Fibroblast of gingiva (primary cell): ENCODE data around the gene RASGRF1.
"Not testable (repeated sequence)": the region's sequence is repeated elsewhere in the genome, so short reads cannot be mapped to it uniquely, and the experiment has no call there.

Experiments
- DNase-seq: peaks from one replicate; pipeline ENCODE4 v3.0.0-alpha.2; 2011; ENCODE audit warnings: low read depth

Gene RASGRF1

DNA sequence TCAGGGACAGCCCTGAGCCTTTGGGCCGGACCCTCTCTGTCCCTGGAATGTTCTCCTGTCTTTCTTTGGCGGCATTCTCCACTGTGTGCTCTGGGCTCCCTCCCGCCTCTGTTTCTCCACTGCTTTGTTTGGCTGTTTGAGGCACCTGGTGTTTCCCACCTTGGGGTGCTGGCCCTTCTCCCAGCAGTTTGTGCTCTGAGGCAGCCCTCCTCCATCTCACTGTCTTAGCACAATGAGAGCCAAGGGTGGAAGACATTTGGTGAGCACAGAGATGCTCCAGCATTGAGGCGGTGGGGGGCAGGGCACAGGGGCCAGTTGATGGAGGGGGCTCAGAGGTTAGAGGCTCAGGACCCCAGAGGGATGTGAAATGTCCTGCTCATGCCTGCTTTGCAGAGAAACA lies 54.3 kb downstream of the RASGRF1 start:
- no peak for DNase-seq

GRCh38 chr15:79035814-79036213 lies 54.8 kb downstream of the RASGRF1 start:
- no peak for DNase-seq

GRCh38 chr15:79035111-79035601 lies 55.4 kb downstream of the RASGRF1 start:
- no peak for DNase-seq

DNA sequence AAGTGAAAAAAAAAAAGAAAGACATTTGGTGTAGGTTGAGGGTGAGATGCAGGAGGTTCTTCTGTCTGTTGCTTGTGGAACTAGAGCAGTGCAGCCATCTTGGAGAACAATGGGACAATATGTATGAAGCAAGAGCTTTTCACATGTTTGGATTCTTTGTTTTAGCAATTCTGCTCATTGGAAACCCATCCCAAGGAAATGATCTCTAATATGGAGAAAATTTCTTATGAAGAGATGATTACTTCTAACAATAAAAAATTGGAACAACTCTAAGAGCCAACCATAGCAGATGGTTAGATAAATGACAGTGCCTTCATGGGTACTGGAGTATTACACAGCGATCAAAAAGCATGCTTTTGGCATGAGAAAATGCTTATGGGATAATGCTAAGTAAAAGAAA lies 56.3 kb downstream of the RASGRF1 start:
- no peak for DNase-seq

GRCh38 chr15:79032656-79033055 lies 57.9 kb downstream of the RASGRF1 start:
- DNase-seq = no peak

DNA sequence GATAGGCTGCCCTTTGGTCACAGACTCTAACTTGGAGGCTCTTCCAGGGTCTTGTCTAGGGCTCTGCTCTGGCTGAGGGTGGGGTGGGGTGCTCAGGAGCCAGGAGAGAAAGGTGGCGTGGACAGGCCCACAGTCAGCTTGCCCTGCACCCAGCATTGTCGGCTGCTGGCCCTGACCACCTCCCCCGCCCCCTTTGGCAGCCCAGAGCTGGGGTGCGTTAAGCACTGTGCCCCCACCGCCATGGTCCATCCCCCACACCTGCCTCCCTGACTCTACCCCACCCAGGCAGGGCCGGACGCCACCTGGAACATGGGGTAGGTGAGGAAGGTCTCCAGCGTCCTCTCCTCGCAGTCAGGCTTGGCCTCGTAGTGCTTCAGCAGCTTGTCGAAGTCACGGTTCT lies 58.8 kb downstream of the RASGRF1 start:
- no peak for DNase-seq

DNA sequence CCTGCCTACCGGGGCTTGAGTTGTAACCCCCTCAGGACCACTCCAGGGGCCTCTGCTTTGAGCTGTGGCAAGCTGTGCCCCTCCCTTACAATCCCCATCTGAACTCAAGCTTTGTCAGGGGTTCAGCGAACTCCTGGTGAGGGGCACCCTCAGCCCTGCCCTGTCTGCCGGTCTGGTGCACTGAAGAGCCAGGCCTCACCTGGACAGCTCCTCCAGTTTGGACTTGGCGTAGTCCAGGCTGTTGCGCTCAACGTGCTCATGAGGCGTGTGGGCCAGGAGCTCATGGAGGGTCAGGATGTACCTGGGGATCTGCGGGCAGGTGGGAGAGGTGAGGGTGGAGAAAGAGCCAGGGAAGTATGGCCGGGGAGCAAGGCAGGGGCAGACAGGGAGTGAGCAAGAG lies 59.4 kb downstream of the RASGRF1 start:
- DNase-seq = no peak

DNA sequence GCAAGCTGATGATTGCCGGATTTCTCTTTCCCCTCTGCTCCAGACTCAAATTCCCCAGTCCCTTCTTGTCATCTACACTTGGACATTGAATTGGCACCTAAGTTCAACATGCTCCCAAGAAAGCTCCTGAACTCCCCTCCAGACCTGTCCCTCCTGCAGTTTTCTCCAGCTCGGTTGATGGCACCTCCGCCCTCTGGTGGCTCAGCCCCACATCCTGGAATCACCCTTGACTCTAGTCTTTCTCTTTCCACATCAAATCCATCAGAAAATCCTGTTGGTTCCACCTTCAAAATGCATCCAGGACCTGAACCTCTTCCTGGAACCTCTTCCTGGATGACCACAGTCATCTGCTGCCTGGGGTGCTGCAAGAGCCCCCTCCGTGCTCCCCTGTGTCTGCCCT lies 60.1 kb downstream of the RASGRF1 start:
- DNase-seq = no peak

DNA sequence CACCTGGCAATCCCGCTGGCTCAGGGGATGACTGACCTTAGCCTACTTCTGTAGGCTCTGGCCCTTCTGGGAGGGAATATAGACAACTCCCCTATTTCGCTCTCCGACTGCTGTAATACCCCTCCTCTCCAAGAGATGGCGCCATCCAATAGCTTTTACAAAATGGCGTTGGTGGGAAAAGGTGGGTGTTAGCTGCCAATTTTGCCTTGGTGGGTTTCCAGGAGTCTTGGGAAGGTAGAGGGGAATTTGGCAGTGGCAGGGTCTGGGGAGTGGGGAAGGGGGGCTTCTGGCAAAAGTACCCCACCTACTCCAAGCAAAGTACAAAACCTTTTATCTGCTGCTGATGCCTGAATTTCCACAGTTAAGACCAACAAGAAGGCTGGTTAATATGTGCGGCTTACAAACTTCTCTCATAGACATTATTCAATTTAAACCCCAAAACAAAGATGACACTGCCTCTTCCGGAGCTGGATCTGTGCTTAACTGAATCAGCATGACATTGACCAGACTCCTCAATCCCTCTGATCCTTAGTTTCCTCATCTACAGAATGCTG lies 62.1 kb downstream of the RASGRF1 start:
- DNase-seq = no peak

DNA sequence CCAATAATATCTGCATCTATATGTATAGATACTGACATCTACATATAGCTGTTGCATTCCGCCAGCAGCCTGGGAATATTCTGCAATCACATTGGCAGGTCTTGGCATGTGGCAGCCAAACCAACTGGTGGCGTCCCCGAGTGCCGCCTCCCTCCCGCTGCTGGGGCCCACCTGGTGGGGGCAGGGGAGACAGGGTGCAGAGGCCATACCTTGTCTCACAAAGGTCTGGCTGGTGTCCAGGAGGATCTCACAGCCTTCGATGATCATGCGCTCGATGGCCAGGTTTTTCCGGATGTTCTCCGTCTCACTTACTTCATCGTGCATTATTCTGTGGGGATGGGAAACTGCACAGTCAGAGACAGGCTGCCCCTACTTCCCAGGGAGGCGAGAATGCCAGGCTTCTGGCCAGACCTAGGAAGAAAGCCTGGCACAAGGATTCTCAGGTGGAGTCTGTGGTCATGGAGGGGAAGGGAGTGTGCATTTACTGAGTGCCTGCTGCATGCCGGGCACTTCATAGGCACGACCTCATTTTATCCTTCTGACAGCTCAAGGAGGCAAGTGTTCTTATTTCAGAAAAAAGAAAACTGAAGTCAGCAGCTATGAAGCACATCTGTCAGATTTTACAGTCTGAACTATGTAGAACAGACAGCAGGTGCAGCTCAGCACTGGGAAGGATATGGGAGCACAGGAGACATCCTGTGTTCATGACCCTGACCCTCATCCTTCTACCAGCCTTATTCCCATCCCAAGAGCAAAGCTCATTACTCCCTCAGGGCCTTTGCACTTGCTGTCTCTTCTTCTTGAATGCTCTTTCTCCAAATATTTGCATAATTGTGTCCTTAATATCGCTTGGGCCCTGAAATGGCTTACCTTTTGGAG lies 62.8 kb downstream of the RASGRF1 start:
- no peak for DNase-seq

- no peak for DNase-seq
These were observed 64.8 kb downstream of the RASGRF1 start for GRCh38 chr15:79025802-79026201.

- DNase-seq = no peak
These were observed 65.4 kb downstream of the RASGRF1 start for GRCh38 chr15:79025201-79025600.

DNA sequence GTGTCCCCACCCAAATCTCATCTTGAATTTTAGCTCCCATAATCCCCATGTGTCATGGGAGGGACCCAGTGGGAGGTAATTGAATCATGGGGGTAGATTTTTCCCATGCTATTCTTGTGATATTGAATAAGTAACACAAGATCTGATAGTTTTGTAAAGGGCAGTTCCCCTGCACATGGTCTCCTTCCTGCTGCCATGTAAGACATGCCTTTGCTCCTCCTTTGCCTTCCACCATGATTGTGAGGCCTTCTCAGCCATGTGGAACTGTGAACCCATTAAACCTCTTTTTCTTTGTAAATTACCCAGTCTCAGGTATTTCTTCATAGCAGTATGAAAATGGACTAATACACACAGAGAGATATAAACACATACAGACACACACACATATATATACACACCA lies 66.1 kb downstream of the RASGRF1 start:
- not testable (repeated sequence) for DNase-seq

DNA sequence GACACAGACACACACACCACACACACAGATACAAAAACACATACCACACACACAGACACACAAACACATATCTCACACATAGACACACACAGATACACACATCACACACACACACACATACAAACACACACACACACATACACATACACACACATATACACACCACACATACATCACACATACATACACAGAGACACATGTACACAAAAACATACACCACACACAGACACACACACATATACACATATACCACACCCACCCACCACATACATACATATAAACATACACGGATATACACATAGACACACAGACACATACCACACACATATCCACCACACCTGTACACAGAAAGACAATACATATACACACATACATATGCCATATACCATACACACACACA lies 66.7 kb downstream of the RASGRF1 start:
- DNase-seq = no peak

- DNase-seq = no peak
These were observed 67.1 kb downstream of the RASGRF1 start for GRCh38 chr15:79023546-79023890.

- DNase-seq = no peak
These were observed 71.6 kb downstream of the RASGRF1 start for GRCh38 chr15:79018960-79019359.

DNA sequence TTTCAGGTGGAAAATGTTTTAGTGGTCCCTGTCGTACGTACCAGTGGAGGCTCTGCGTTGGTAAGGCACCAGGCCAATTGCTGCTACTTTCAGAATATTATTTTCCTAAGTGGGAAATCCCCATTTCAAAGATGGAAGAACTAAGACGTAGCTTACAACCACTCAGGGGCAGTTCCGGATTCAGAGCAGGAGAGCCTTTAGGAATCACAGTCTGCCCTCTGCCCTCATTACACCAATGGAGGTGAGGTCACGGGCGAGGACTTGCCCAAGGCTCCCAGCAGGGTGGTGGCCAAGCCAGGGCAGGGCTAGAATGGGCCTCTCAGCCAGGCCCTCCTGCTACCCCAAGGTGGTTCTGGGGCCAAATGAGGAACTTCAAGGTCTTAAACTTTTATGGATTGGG lies 72.6 kb downstream of the RASGRF1 start:
- DNase-seq = no peak

GRCh38 chr15:79016527-79017170 lies 73.9 kb downstream of the RASGRF1 start:
- no peak for DNase-seq

DNA sequence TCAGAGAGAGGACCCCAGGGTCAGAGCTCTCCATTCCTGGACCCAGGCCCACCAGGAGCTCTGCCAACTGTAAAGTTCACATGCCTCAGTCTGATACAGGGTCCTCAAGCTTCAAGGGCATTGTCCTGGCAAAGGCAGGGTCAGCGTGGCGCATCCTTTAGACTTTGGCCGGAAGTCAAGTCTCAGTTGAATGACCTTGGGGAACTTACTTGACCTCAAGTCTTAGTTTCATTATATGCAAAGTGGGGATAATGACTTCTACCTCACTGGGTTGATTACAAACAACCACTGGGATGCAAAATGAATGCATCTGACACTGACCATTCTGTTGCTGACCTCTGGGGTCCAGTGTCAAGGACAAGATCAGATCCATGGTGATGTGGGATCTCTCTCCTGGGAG lies 75.2 kb downstream of the RASGRF1 start:
- DNase-seq = no peak

- no peak for DNase-seq
These were observed 80.3 kb downstream of the RASGRF1 start for GRCh38 chr15:79010278-79010677.

DNA sequence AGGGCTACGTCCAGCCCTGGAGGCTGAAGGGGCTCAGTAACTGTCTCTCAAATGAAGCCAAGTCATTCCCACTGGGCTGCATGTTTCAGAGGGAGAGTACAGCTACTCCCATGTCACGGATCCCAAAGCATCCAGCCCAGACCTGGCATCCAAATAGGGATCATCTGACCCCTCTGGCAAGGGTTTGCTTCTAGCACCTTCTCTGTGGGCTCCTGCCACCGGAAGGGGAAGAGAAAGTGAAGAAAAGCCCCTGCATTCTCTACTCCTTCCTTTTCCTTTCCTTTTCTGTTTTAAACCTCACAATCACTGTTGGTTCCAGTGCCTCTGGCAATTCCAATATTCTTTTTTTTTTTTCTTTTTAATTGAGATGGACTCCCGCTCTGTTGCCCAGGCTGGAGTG lies 81.2 kb downstream of the RASGRF1 start:
- no peak for DNase-seq

GRCh38 chr15:79008659-79009058 lies 81.9 kb downstream of the RASGRF1 start:
- no peak for DNase-seq

- peak; percentile 42 for DNase-seq
These were observed 83.5 kb downstream of the RASGRF1 start for GRCh38 chr15:79007066-79007465.
